ENCODE data around the gene PATJ. TPM values are rescaled to one million over a fixed set of nuclear protein-coding genes. Genes with fewer than 3 reads are reported as not detected.

Gene PATJ
- total RNA-seq, 1 donor from 2014 or later = 2.0 TPM

- DNase-seq = no peak
- Mint-ChIP-seq H3K4me3 (ENCODE audit: unreplicated experiment) (no peak overlapping the region), H3K36me3 (ENCODE audit: unreplicated experiment) (peaks cover 6% of the 10 kb centered on the region), H3K27ac (ENCODE audit: unreplicated experiment) (no peak overlapping the region), H3K9me3 (ENCODE audit: unreplicated experiment) (no peaks in the 10 kb centered on the region), H3K27me3 (ENCODE audit: unreplicated experiment) (no peaks in the 10 kb centered on the region), H3K4me1 (ENCODE audit: low read depth, unreplicated experiment) (no peaks in the 10 kb centered on the region)
- TF ChIP-seq, protein P1, sequence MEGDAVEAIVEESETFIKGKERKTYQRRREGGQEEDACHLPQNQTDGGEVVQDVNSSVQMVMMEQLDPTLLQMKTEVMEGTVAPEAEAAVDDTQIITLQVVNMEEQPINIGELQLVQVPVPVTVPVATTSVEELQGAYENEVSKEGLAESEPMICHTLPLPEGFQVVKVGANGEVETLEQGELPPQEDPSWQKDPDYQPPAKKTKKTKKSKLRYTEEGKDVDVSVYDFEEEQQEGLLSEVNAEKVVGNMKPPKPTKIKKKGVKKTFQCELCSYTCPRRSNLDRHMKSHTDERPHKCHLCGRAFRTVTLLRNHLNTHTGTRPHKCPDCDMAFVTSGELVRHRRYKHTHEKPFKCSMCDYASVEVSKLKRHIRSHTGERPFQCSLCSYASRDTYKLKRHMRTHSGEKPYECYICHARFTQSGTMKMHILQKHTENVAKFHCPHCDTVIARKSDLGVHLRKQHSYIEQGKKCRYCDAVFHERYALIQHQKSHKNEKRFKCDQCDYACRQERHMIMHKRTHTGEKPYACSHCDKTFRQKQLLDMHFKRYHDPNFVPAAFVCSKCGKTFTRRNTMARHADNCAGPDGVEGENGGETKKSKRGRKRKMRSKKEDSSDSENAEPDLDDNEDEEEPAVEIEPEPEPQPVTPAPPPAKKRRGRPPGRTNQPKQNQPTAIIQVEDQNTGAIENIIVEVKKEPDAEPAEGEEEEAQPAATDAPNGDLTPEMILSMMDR (IDR thresholded peaks at IDR 0.05; ENCODE audit: partially characterized antibody, unreplicated experiment) = no peak
These were observed 152.9 kb downstream of the PATJ start for GRCh38 chr1:61895175-61895574.

GRCh38 chr1:61898658-61899057, 156.4 kb downstream of the PATJ start:
- no peak for DNase-seq
- no peaks in the 10 kb centered on the region for H3K4me1 Mint-ChIP-seq (ENCODE audit: low read depth, unreplicated experiment)
- TF ChIP-seq, protein P1 (IDR thresholded peaks at IDR 0.05; ENCODE audit: partially characterized antibody, unreplicated experiment) = no peak
- no peak overlapping the region for H3K27ac Mint-ChIP-seq (ENCODE audit: unreplicated experiment)
- H3K36me3 Mint-ChIP-seq (ENCODE audit: unreplicated experiment) = peaks cover 6% of the 10 kb centered on the region
- no peak overlapping the region for H3K4me3 Mint-ChIP-seq (ENCODE audit: unreplicated experiment)
- no peaks in the 10 kb centered on the region for H3K9me3 Mint-ChIP-seq (ENCODE audit: unreplicated experiment)
- H3K27me3 Mint-ChIP-seq (ENCODE audit: unreplicated experiment) = no peaks in the 10 kb centered on the region

- Mint-ChIP-seq H3K36me3 (ENCODE audit: unreplicated experiment) (no peaks in the 10 kb centered on the region), H3K27me3 (ENCODE audit: unreplicated experiment) (no peaks in the 10 kb centered on the region), H3K27ac (ENCODE audit: unreplicated experiment) (no peak overlapping the region), H3K4me3 (ENCODE audit: unreplicated experiment) (no peak overlapping the region), H3K4me1 (ENCODE audit: low read depth, unreplicated experiment) (no peaks in the 10 kb centered on the region), H3K9me3 (ENCODE audit: unreplicated experiment) (no peaks in the 10 kb centered on the region)
- TF ChIP-seq, protein P1 (IDR thresholded peaks at IDR 0.05; ENCODE audit: partially characterized antibody, unreplicated experiment) = no peak
- no peak for DNase-seq
These were observed 162.1 kb downstream of the PATJ start for GRCh38 chr1:61904354-61904753.

- no peaks in the 10 kb centered on the region for H3K36me3 Mint-ChIP-seq (ENCODE audit: unreplicated experiment)
- TF ChIP-seq, protein P1 (IDR thresholded peaks at IDR 0.05; ENCODE audit: partially characterized antibody, unreplicated experiment) = no peak
These were observed 164.8 kb downstream of the PATJ start for GRCh38 chr1:61907102-61907501.

GRCh38 chr1:61910035-61910434, 167.8 kb downstream of the PATJ start:
- H3K27ac Mint-ChIP-seq (ENCODE audit: unreplicated experiment) = no peak overlapping the region
- no peak for DNase-seq
- peaks cover 3% of the 10 kb centered on the region for H3K4me1 Mint-ChIP-seq (ENCODE audit: low read depth, unreplicated experiment)
- H3K36me3 Mint-ChIP-seq (ENCODE audit: unreplicated experiment) = no peaks in the 10 kb centered on the region
- H3K9me3 Mint-ChIP-seq (ENCODE audit: unreplicated experiment) = no peaks in the 10 kb centered on the region
- TF ChIP-seq, protein P1 (IDR thresholded peaks at IDR 0.05; ENCODE audit: partially characterized antibody, unreplicated experiment) = no peak
- H3K27me3 Mint-ChIP-seq (ENCODE audit: unreplicated experiment) = no peaks in the 10 kb centered on the region
- no peak overlapping the region for H3K4me3 Mint-ChIP-seq (ENCODE audit: unreplicated experiment)

More at GRCh38 chr1:61907102-61907501, 164.8 kb downstream of the PATJ start:
- DNase-seq = no peak
- Mint-ChIP-seq H3K4me3 (ENCODE audit: unreplicated experiment) (no peak overlapping the region), H3K4me1 (ENCODE audit: low read depth, unreplicated experiment) (no peaks in the 10 kb centered on the region), H3K27me3 (ENCODE audit: unreplicated experiment) (no peaks in the 10 kb centered on the region), H3K9me3 (ENCODE audit: unreplicated experiment) (no peaks in the 10 kb centered on the region), H3K27ac (ENCODE audit: unreplicated experiment) (no peak overlapping the region)
